Activated CD4-positive, alpha-beta T cell treated with anti-CD3 and anti-CD28 coated beads, Interleukin-2, amount 10 ng/mL, durations not matched to agents 7 days and 5 days (primary cell): Measurements from ENCODE around the gene SSNA1. TPM values are rescaled to one million over a fixed set of nuclear protein-coding genes. Genes with fewer than 3 reads are reported as not detected.

Experiments
- CTCF ChIA-PET: fragments of 350-600 bp; sonication (Branson Sonifier 250); formaldehyde crosslinking; loops from one replicate; lab custom pipeline; 2021; ENCODE audit warnings: antibody characterized with exemption; lab: Charles Lee
- POLR2A ChIA-PET: fragments of 350-600 bp; sonication (Branson Sonifier 250); formaldehyde crosslinking; loops from one replicate; lab custom pipeline; 2021; ENCODE audit warnings: antibody characterized with exemption; lab: Charles Lee
- DNase-seq: peaks from one replicate; pipeline ENCODE4 v3.0.0-alpha.2; 2020
- H3K27ac Mint-ChIP-seq: one replicate; pipeline ENCODE4 v1.8.0; 2021; ENCODE audit warnings: mild to moderate bottlenecking, moderate library complexity, mixed read lengths
- H3K27me3 Mint-ChIP-seq: one replicate; pipeline ENCODE4 v1.8.0; 2021; ENCODE audit warnings: mixed read lengths
- H3K36me3 Mint-ChIP-seq: one replicate; pipeline ENCODE4 v1.8.0; 2021; ENCODE audit warnings: low read depth, mixed read lengths
- H3K4me1 Mint-ChIP-seq: one replicate; pipeline ENCODE4 v1.8.0; 2021; ENCODE audit warnings: mixed read lengths
- H3K4me3 Mint-ChIP-seq: one replicate; pipeline ENCODE4 v1.8.0; 2021; ENCODE audit warnings: mild to moderate bottlenecking, moderate library complexity, mixed read lengths
- H3K9me3 Mint-ChIP-seq: one replicate; pipeline ENCODE4 v1.8.0; 2021; ENCODE audit warnings: mixed read lengths
- total RNA-seq, 2 experiments: library from RNA; stranded (reverse); gene quantifications; one replicate each; pipeline ENCODE4 v1.2.3, GENCODE V29; 2021

Gene SSNA1
- total RNA-seq, 2 experiments from 2014 or later, result 74.8 to 81.3 TPM

- H3K9me3 Mint-ChIP-seq, result no peaks in the 10 kb centered on the region
- no peak overlapping the region for H3K27ac Mint-ChIP-seq
- ChIA-PET POLR2A (no interaction called here), CTCF (interaction anchor here (1.2 kb wide), 1 partner anchor 132 kb away, joined by 3 read pairs; no protein-coding TSS in a partner anchor)
- H3K36me3 Mint-ChIP-seq, result no peaks in the 10 kb centered on the region
- peaks cover 35% of the 10 kb centered on the region for H3K27me3 Mint-ChIP-seq
- no peaks in the 10 kb centered on the region for H3K4me1 Mint-ChIP-seq
- no peak for DNase-seq
- no peak overlapping the region for H3K4me3 Mint-ChIP-seq
Observed at GRCh38 chr9:137167277-137167746, 21.2 kb upstream of the SSNA1 start.

DNA sequence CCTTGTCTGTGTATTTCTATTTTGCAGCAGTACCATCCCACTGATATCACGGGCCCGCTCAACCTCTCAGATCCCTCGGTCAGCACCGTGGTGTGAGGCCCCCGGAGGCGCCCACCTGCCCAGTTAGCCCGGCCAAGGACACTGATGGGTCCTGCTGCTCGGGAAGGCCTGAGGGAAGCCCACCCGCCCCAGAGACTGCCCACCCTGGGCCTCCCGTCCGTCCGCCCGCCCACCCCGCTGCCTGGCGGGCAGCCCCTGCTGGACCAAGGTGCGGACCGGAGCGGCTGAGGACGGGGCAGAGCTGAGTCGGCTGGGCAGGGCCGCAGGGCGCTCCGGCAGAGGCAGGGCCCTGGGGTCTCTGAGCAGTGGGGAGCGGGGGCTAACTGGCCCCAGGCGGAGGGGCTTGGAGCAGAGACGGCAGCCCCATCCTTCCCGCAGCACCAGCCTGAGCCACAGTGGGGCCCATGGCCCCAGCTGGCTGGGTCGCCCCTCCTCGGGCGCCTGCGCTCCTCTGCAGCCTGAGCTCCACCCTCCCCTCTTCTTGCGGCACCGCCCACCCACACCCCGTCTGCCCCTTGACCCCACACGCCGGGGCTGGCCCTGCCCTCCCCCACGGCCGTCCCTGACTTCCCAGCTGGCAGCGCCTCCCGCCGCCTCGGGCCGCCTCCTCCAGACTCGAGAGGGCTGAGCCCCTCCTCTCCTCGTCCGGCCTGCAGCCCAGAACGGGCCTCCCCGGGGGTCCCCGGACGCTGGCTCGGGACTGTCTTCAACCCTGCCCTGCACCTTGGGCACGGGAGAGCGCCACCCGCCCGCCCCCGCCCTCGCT is 20.5 kb upstream of the SSNA1 start:
- Mint-ChIP-seq H3K4me1 (no peaks in the 10 kb centered on the region), H3K27me3 (peaks cover 32% of the 10 kb centered on the region), H3K4me3 (no peak overlapping the region), H3K9me3 (no peaks in the 10 kb centered on the region), H3K27ac (no peak overlapping the region), H3K36me3 (no peaks in the 10 kb centered on the region)
- CTCF ChIA-PET, result interaction anchor here (1.2 kb wide), 1 partner anchor 133 kb away, joined by 3 read pairs; no protein-coding TSS in a partner anchor
- DNase-seq, result no peak
- POLR2A ChIA-PET, result no interaction called here

DNA sequence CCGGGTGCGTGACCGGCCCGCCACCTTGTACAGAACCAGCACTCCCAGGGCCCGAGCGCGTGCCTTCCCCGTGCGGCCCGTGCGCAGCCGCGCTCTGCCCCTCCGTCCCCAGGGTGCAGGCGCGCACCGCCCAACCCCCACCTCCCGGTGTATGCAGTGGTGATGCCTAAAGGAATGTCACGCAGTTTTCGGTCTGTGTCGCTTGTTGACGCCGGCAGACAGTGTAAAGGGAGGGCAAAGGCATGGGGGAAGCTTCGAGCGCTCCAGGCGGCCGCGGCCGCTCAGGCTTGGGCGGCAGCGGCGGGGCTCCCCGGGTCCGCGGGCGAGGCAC is 19.9 kb upstream of the SSNA1 start:
- H3K27ac Mint-ChIP-seq, result no peak overlapping the region
- no peaks in the 10 kb centered on the region for H3K36me3 Mint-ChIP-seq
- H3K4me1 Mint-ChIP-seq, result no peaks in the 10 kb centered on the region
- ChIA-PET POLR2A (no interaction called here), CTCF (interaction anchor here (1.2 kb wide), 1 partner anchor 133 kb away, joined by 3 read pairs; no protein-coding TSS in a partner anchor)
- H3K9me3 Mint-ChIP-seq, result no peaks in the 10 kb centered on the region
- H3K27me3 Mint-ChIP-seq, result peaks cover 35% of the 10 kb centered on the region
- no peak for DNase-seq
- H3K4me3 Mint-ChIP-seq, result no peak overlapping the region

GRCh38 chr9:137168904-137169856 is 19.3 kb upstream of the SSNA1 start:
- Mint-ChIP-seq H3K27ac (no peak overlapping the region), H3K4me1 (no peaks in the 10 kb centered on the region), H3K36me3 (no peaks in the 10 kb centered on the region), H3K4me3 (peak overlapping the region; percentile 36), H3K27me3 (peaks cover 35% of the 10 kb centered on the region), H3K9me3 (no peaks in the 10 kb centered on the region)
- ChIA-PET CTCF (interaction anchor here (1.3 kb wide), 1 partner anchor 67 kb away, joined by 5 read pairs; no protein-coding TSS in a partner anchor), POLR2A (no interaction called here)
- DNase-seq, result no peak

DNA sequence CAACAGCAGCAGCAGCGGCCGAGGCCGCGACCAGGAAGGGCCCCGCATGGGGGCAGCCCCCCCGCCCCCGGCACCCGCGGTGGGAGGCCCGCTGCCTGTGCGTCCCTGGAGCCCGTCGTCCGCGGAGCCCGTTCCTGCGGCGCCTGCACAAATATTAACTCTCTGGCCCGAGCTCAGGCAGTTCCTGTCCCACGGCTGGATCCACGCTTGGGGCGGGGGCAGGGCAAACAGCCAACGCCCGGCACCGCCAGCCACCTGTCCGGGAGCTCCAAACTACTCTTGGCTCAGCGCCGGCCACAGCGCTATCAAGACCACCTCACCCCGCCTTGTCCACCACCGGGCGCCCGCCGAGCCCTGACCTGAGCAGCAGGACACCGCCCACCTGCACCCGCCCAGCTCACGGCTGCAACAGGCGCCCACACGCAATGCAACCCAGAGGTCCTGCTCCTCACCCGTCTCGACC is 18.5 kb upstream of the SSNA1 start, which contains the start of gene LRRC26:
LRRC26 (minus strand) TSS at position 156 of the 463 bp plus-strand sequence; CDS start at position 48, 108 bp downstream.
- no peak for DNase-seq
- no peaks in the 10 kb centered on the region for H3K4me1 Mint-ChIP-seq
- H3K4me3 Mint-ChIP-seq, result peak within 1 kb of the TSS; percentile 36
- peaks cover 35% of the 10 kb centered on the region for H3K27me3 Mint-ChIP-seq
- ChIA-PET POLR2A (no interaction called here), CTCF (interaction anchor here (1.3 kb wide), 1 partner anchor 67 kb away, joined by 5 read pairs; no protein-coding TSS in a partner anchor)
- no peaks in the 10 kb centered on the region for H3K36me3 Mint-ChIP-seq
- no peak within 1 kb of the TSS for H3K27ac Mint-ChIP-seq
- H3K9me3 Mint-ChIP-seq, result no peaks in the 10 kb centered on the region

DNA sequence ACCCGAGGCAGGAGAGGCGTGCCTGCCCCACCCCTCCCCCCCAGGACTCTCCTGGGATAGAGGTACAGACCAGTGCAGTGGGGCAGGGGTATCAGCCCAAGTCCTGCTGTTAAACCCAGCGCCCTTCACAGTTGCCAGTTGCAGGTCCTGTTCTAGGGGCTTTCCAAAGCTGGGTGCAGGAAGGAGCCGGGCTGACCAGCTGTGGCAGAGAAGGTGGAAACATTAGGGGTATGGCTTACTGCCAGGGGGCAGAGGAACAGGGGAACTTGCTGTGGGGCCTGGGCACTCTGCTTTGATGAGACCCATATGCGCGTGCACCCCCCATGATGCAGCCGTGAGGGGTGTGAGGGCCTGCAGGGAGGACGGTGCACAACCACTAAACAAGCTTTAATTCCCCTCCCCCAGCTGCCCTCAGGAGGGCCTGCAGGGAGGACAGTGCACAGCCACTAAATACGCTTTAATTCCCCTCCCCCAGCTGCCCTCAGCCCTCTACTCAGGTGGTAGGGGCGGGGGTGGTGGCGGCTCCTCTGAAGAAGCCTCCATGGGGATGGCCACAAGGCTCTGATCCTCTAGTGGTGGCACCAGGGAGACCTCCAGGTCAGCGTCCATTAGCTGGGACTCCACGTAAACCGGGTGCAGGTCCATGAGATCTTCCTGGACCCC is 17.9 kb upstream of the SSNA1 start:
- Mint-ChIP-seq H3K36me3 (no peaks in the 10 kb centered on the region), H3K27ac (no peak overlapping the region), H3K4me3 (no peak overlapping the region), H3K9me3 (no peaks in the 10 kb centered on the region), H3K4me1 (no peaks in the 10 kb centered on the region), H3K27me3 (peaks cover 35% of the 10 kb centered on the region)
- CTCF ChIA-PET, result interaction anchor here (1.0 to 2.1 kb wide), 2 partner anchors 18 to 51 kb away, joined by 3 to 6 read pairs; partner anchors contain the start of genes ANAPC2 and SSNA1
- POLR2A ChIA-PET, result no interaction called here
- no peak for DNase-seq

DNA sequence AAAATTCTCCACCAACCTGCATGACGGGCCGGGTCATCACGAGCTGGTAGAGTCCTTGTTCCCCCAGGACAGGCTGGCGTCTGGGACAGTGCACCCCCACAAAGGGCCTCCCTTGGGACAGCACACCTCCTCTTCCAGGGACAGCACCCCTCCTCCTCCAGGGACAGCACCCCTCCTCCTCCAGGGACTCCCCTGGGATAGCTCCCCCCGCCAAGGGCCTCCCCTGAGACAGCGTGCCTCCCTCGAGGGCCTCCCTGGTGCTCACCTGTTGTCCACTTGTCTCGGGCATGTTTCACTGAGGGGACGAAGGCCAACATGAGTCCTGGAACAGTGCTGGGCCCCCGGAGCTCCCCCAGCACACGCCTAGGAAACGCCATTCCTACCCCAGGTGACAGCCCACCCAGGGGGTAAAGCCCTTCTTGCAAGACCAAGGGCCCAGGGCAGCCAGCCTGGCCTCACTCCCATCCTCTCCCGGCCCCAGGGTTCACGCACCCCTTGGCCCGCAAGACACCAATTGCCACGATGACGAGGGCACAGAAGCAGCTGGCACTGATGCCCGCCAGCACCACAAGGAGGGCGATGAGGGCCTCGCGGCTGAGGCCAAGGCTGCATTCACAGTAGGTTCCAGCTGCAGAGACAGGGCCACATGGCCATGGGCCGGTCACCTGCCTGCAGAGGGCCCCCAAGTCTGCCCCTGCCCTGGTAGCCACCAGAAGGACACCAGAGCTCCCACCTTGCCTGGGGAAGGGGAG is 17.2 kb upstream of the SSNA1 start:
- ChIA-PET CTCF (interaction anchor here (0.6 to 2.1 kb wide), 3 partner anchors 17 to 75 kb away, joined by 3 to 6 read pairs (median 3); partner anchors contain the start of genes ANAPC2 and SSNA1), POLR2A (no interaction called here)
- H3K4me3 Mint-ChIP-seq, result no peak overlapping the region
- H3K27ac Mint-ChIP-seq, result no peak overlapping the region
- DNase-seq, result no peak
- H3K36me3 Mint-ChIP-seq, result no peaks in the 10 kb centered on the region
- H3K4me1 Mint-ChIP-seq, result no peaks in the 10 kb centered on the region
- H3K27me3 Mint-ChIP-seq, result peaks cover 33% of the 10 kb centered on the region
- H3K9me3 Mint-ChIP-seq, result no peaks in the 10 kb centered on the region

- Mint-ChIP-seq H3K9me3 (no peaks in the 10 kb centered on the region), H3K4me1 (no peaks in the 10 kb centered on the region), H3K4me3 (no peak overlapping the region), H3K27ac (no peak overlapping the region), H3K27me3 (peaks cover 27% of the 10 kb centered on the region), H3K36me3 (no peaks in the 10 kb centered on the region)
- CTCF ChIA-PET, result interaction anchor here (1.3 kb wide), 1 partner anchor 44 kb away, joined by 3 read pairs; no protein-coding TSS in a partner anchor
- POLR2A ChIA-PET, result no interaction called here
- DNase-seq, result no peak
Observed at GRCh38 chr9:137172901-137173795, 15.3 kb upstream of the SSNA1 start.

- ChIA-PET POLR2A (no interaction called here), CTCF (interaction anchor here (1.3 kb wide), 1 partner anchor 45 kb away, joined by 3 read pairs; no protein-coding TSS in a partner anchor)
- H3K9me3 Mint-ChIP-seq, result no peaks in the 10 kb centered on the region
- peaks cover 25% of the 10 kb centered on the region for H3K27me3 Mint-ChIP-seq
- no peak for DNase-seq
- H3K4me3 Mint-ChIP-seq, result no peak overlapping the region
- H3K36me3 Mint-ChIP-seq, result no peaks in the 10 kb centered on the region
- H3K4me1 Mint-ChIP-seq, result no peaks in the 10 kb centered on the region
- H3K27ac Mint-ChIP-seq, result no peak overlapping the region
Observed at GRCh38 chr9:137173796-137174664, 14.4 kb upstream of the SSNA1 start.

DNA sequence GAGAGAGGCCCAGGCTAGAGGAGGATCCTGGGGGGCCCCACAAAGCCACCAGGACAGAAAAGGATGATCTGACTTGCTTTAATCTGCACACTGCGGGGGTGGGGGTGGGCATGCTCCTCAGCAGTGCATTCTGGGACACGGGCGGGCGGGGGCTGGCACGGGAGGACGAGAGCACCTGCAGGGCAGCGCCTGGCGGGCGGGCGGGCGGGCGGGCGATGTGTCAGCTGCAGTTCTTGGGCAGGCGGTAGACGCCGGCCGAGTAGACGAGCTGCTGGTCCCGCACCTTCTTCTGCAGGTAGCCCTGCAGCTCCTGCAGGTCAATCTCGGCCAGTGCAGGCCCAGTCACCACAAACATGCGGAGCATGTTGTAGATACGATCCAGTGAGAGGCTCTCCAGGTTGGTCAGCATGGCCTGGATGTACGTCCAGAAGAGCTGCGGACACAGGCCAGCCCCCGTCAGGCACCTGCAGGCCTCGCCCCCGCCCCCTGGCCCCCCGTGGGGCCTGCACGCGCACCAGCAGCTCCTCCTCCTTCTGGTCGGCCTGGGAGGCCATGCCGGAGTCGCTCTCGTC is 13.7 kb upstream of the SSNA1 start:
- H3K4me3 Mint-ChIP-seq, result no peak overlapping the region
- POLR2A ChIA-PET, result no interaction called here
- peaks cover 3% of the 10 kb centered on the region for H3K36me3 Mint-ChIP-seq
- CTCF ChIA-PET, result interaction anchor here (1.2 kb wide), 1 partner anchor 21 kb away, joined by 3 read pairs; no protein-coding TSS in a partner anchor
- no peaks in the 10 kb centered on the region for H3K9me3 Mint-ChIP-seq
- no peak for DNase-seq
- H3K27me3 Mint-ChIP-seq, result peaks cover 25% of the 10 kb centered on the region
- no peak overlapping the region for H3K27ac Mint-ChIP-seq
- H3K4me1 Mint-ChIP-seq, result no peaks in the 10 kb centered on the region
